Vagina (tissue), 2 donors: ENCODE results near the gene PRELID3B. TPM values are rescaled to one million over a fixed set of nuclear protein-coding genes. Genes with fewer than 3 reads are reported as not detected.
A peak's percentile ranks its signal among the peaks of the same experiment; 100 is the strongest.
"Not testable (repeated sequence)": the region's sequence is repeated elsewhere in the genome, so short reads cannot be mapped to it uniquely, and the experiment has no call there.

ENCODE experiments used
- DNase-seq, 2 donors: peaks; one replicate each; pipeline ENCODE4 v3.0.0-alpha.2; 2017; ENCODE audit errors: extremely low spot score in 2 of 2
- H3K27ac ChIP-seq: fragments of 200-600 bp; sonication (generic); one replicate; pipeline ENCODE4 v1.5.1; 2019
- H3K27me3 ChIP-seq: fragments of 200-600 bp; sonication (generic); one replicate; pipeline ENCODE4 v1.5.1; 2019
- H3K36me3 ChIP-seq, 2 donors: fragments of 200-600 bp; sonication (generic); one replicate each; pipeline ENCODE4 v1.5.1; 2017 to 2019
- H3K4me1 ChIP-seq: fragments of 200-600 bp; sonication (generic); one replicate; pipeline ENCODE4 v1.5.1; 2019
- H3K4me3 ChIP-seq, 2 donors: fragments of 200-600 bp; sonication (generic); 1 replicate in 1 of 2; 2 replicates in 1 of 2; pipeline ENCODE4 v1.5.1; 2016 to 2019
- H3K9me3 ChIP-seq: fragments of 200-600 bp; sonication (generic); one replicate; pipeline ENCODE4 v1.5.1; 2019
- POLR2A ChIP-seq, 2 donors: fragments of 450-650 bp; IDR thresholded peaks; one replicate each; pipeline ENCODE4 v1.6.1; 2017; ENCODE audit warnings: antibody characterized with exemption in 2 of 2, mild to moderate bottlenecking in 2 of 2, moderate library complexity in 2 of 2
- POLR2AphosphoS5 ChIP-seq, 2 donors: sonication (generic); formaldehyde crosslinking; IDR thresholded peaks; one replicate each; pipeline ENCODE4 v1.9.0; 2017; ENCODE audit warnings: antibody characterized with exemption in 2 of 2, mild to moderate bottlenecking in 2 of 2, low read depth in 1 of 2; ENCODE audit not compliant: insufficient read depth in 1 of 2
- intact Hi-C: fragments of 100-400 bp; cut with DNase I; formaldehyde crosslinking; loops from one replicate; pipeline ENCODE4 v1.15.1; 2023
- total RNA-seq: library from RNA; depleted of rRNA; stranded (reverse); fragments of >200 nt; gene quantifications from one replicate; pipeline ENCODE4 v1.2.3, GENCODE V29; 2016
- TF ChIP-seq, protein P1 (sequence below), 3 experiments: fragments of 450-650 bp in 2 of 3; fragments of 200-600 bp in 1 of 3; sonication (generic) in 1 of 3; IDR thresholded peaks; one replicate each; pipeline ENCODE4 v1.5.1; 2017 to 2019; ENCODE audit warnings: antibody characterized with exemption in 3 of 3, mild to moderate bottlenecking in 2 of 3, moderate library complexity in 2 of 3

Gene PRELID3B
- total RNA-seq, 1 donor from 2014 or later: 73.4 TPM

GRCh38 chr20:59013959-59014608, 28.5 kb downstream of the PRELID3B start:
- no peaks in the 10 kb centered on the region for H3K36me3 ChIP-seq
- H3K4me3 ChIP-seq: no peak overlapping the region
- H3K4me1 ChIP-seq: peaks cover 19% of the 10 kb centered on the region
- H3K27me3 ChIP-seq: no peaks in the 10 kb centered on the region
- no peaks in the 10 kb centered on the region for H3K9me3 ChIP-seq
- DNase-seq: peak; percentile 52 to 69
- TF ChIP-seq POLR2A (IDR thresholded peaks at IDR 0.05) (no peak), POLR2AphosphoS5 (IDR thresholded peaks at IDR 0.05; ENCODE audit: insufficient read depth in 1 of 2, low read depth in 1 of 2) (no peak)
- TF ChIP-seq, protein P1, sequence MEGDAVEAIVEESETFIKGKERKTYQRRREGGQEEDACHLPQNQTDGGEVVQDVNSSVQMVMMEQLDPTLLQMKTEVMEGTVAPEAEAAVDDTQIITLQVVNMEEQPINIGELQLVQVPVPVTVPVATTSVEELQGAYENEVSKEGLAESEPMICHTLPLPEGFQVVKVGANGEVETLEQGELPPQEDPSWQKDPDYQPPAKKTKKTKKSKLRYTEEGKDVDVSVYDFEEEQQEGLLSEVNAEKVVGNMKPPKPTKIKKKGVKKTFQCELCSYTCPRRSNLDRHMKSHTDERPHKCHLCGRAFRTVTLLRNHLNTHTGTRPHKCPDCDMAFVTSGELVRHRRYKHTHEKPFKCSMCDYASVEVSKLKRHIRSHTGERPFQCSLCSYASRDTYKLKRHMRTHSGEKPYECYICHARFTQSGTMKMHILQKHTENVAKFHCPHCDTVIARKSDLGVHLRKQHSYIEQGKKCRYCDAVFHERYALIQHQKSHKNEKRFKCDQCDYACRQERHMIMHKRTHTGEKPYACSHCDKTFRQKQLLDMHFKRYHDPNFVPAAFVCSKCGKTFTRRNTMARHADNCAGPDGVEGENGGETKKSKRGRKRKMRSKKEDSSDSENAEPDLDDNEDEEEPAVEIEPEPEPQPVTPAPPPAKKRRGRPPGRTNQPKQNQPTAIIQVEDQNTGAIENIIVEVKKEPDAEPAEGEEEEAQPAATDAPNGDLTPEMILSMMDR (IDR thresholded peaks at IDR 0.05): no peak
- H3K27ac ChIP-seq: no peak overlapping the region
- intact Hi-C loops: no loop called here

GRCh38 chr20:59013031-59013951, 29.3 kb downstream of the PRELID3B start:
- Histone ChIP-seq H3K27ac (no peak overlapping the region), H3K4me3 (no peak overlapping the region), H3K9me3 (no peaks in the 10 kb centered on the region), H3K4me1 (peaks cover 19% of the 10 kb centered on the region), H3K27me3 (no peaks in the 10 kb centered on the region), H3K36me3 (no peaks in the 10 kb centered on the region)
- DNase-seq: peak in 1 of 2 donors; percentile 90
- intact Hi-C loops: no loop called here
- no peak for TF ChIP-seq POLR2AphosphoS5 (IDR thresholded peaks at IDR 0.05; ENCODE audit: insufficient read depth in 1 of 2, low read depth in 1 of 2)
- TF ChIP-seq, protein P1 (IDR thresholded peaks at IDR 0.05): no peak
- no peak for TF ChIP-seq POLR2A (IDR thresholded peaks at IDR 0.05)

DNA sequence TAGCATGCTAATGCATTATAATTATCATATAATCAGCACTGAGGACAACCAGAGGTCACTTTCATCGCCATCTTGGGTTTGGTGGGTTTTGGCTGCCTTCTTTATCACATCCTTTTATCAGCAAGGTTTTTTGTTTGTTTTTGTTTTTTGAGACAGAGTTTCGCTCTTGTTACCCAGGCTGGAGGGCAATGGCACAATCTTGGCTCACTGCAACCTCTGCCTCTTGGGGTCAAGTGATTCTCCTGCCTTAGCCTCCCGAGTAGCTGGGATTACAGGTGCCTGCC, 30.8 kb downstream of the PRELID3B start:
- H3K9me3 ChIP-seq, H3K4me3 ChIP-seq, H3K27me3 ChIP-seq, H3K36me3 ChIP-seq, DNase-seq, H3K27ac ChIP-seq, intact Hi-C loops: not testable (repeated sequence)
- H3K4me1 ChIP-seq: peaks cover 28% of the 10 kb centered on the region

DNA sequence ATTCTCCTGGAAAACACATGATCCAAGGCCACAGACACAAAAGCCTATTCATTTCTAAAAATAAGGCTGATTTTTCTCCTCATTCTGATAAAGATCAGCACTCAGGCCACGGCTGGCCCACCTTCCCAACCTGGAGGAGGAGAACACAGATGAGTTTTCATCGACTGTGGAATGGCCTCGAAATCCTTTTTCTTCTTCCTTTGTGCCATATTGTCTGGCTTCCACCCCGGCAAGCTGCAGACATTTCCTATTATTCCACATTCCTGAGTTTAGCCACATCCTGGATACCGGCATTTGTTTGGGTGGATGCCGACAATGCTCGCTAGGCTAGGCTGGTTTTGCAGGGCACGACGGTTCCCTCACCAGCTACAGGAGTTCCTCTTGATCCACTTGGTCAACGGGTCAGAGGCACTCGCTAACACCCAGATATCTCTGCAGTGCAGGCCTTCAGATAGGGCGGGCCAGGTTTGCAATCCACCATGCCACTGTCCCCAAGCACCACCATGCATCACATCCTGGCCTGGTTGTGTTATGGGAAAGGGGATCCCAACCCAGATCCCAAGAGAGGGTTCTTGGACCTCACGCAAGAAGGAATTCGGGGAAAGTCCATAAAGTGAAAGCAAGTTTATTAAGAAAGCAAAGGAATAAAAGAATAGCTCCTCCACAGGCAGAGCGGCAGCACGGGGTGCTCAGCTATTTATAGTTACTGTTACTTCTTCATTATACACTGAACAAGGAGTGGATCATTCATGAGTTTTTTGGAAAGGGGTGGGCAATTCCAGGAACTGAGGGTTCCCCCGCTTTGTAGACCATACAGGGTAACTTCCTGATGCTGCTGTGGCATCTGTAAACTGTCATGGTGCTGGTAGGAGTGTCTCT, 31.4 kb downstream of the PRELID3B start:
- H3K4me3 ChIP-seq: no peak overlapping the region
- no peaks in the 10 kb centered on the region for H3K27me3 ChIP-seq
- H3K36me3 ChIP-seq: no peaks in the 10 kb centered on the region
- no peak for TF ChIP-seq POLR2AphosphoS5 (IDR thresholded peaks at IDR 0.05; ENCODE audit: insufficient read depth in 1 of 2, low read depth in 1 of 2)
- peak; percentile 76 to 89 for DNase-seq
- H3K4me1 ChIP-seq: peaks cover 33% of the 10 kb centered on the region
- intact Hi-C loops: no loop called here
- no peaks in the 10 kb centered on the region for H3K9me3 ChIP-seq
- no peak overlapping the region for H3K27ac ChIP-seq

DNA sequence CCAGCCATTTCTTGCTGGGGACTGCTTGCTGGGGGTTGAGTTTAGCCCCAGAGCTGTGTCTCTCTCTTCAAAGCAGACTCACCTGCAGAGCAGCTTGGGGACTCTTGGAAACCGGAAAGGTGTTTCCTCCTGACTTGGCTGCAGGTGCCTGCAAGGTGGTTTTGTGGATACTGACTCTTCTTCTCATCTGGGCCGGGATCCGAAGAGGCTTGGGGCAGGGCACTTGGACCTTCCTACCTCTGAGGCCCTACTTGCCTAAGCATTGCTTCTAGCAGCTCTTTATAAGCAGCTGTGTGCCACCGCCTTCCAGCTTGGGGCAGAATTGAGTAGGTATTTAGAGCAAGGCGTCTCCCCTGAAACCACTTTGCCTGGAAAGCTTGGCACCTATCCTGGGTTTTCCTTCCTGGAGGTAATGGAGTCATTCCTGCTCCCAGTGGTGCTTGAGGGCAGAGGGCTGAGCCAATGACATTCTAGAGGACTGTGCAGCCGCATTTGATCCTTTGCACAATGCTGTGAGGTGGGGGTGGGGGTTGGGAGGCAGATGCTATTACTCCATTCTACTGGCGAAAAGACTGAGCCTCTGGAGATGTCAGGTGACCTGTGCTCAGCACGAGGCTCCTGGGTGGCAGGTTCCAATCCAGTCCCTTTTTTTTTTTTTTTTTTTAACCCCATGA, 32.1 kb downstream of the PRELID3B start:
- intact Hi-C loops: no loop called here
- H3K4me3 ChIP-seq: no peak overlapping the region
- H3K9me3 ChIP-seq: no peaks in the 10 kb centered on the region
- no peaks in the 10 kb centered on the region for H3K27me3 ChIP-seq
- H3K4me1 ChIP-seq: peaks cover 40% of the 10 kb centered on the region
- DNase-seq: peak; percentile 46 to 79
- H3K36me3 ChIP-seq: no peaks in the 10 kb centered on the region
- TF ChIP-seq, protein P1 (IDR thresholded peaks at IDR 0.05): no peak
- TF ChIP-seq POLR2AphosphoS5 (IDR thresholded peaks at IDR 0.05; ENCODE audit: insufficient read depth in 1 of 2, low read depth in 1 of 2) (no peak), POLR2A (IDR thresholded peaks at IDR 0.05) (no peak)
- no peak overlapping the region for H3K27ac ChIP-seq
